Left lung (tissue), 10 donors: ENCODE results near the gene AGAP1. TPM values are rescaled to one million over a fixed set of nuclear protein-coding genes. Genes with fewer than 3 reads are reported as not detected.
"Not testable (repeated sequence)": the region's sequence is repeated elsewhere in the genome, so short reads cannot be mapped to it uniquely, and the experiment has no call there.

Experiments used
- ATAC-seq: fragments of 200-7000 bp; cut with Tn5 transposase; one replicate; pipeline ENCODE4 v1.9.1; 2020; ENCODE audit warnings: moderate library complexity
- DNase-seq, 4 donors: peaks; one replicate each; pipeline ENCODE4 v3.0.0-alpha.2; 2013 to 2020
- H3K27ac ChIP-seq, 2 donors: fragments of 200-600 bp; sonication (generic) in 1 of 2; one replicate each; pipeline versions ENCODE4 v1.5.0 to v1.8.0; 2020 to 2021
- H3K27me3 ChIP-seq, 2 donors: fragments of 200-600 bp; sonication (generic) in 1 of 2; one replicate each; pipeline versions ENCODE4 v1.5.0 to v1.8.0; 2020 to 2021
- H3K36me3 ChIP-seq, 2 donors: fragments of 200-600 bp; sonication (generic) in 1 of 2; one replicate each; pipeline versions ENCODE4 v1.5.0 to v1.8.0; 2020 to 2021
- H3K4me1 ChIP-seq, 2 donors: fragments of 200-600 bp; one replicate each; pipeline ENCODE4 v1.8.0; 2021
- H3K4me3 ChIP-seq, 2 donors: fragments of 200-600 bp; sonication (generic) in 1 of 2; one replicate each; pipeline versions ENCODE4 v1.5.0 to v1.8.0; 2020 to 2021; ENCODE audit warnings: mild to moderate bottlenecking in 1 of 2
- H3K9me3 ChIP-seq, 2 donors: fragments of 200-600 bp; sonication (generic) in 1 of 2; one replicate each; pipeline versions ENCODE4 v1.5.0 to v1.8.0; 2020 to 2021
- CTCF ChIP-seq, 2 donors: fragments of 200-600 bp; sonication (generic) in 1 of 2; IDR thresholded peaks; one replicate each; pipeline versions ENCODE4 v1.5.0 to v1.8.0; 2021; ENCODE audit warnings: antibody characterized with exemption in 2 of 2
- intact Hi-C, 2 donors: fragments of 100-400 bp; cut with DNase I; formaldehyde crosslinking; loops; one replicate each; pipeline versions ENCODE4 v1.11.2 to v1.14.2; 2022
- polyA plus RNA-seq, 6 donors: library from polyadenylated mRNA; unstranded; fragments of 120-200 nt; gene quantifications; one replicate each; pipeline ENCODE4 v1.2.1, GENCODE V29; 2013; ENCODE audit not compliant: insufficient read length in 6 of 6
- total RNA-seq, 2 donors: library from RNA; stranded (reverse); fragmentation: NEBNext Ultra II Directional; extraction: Animal tissue kit (Norgen Biotek cat#: 25700); gene quantifications; one replicate each; pipeline ENCODE4 v1.2.1, GENCODE V29; 2021
- donor health status: DM: no; HTN: yes; CAD: no.
- donor health status: DM: no; HTN: no; CAD: no.

Gene AGAP1
- total and polyA plus RNA-seq, 8 donors: 13.1 to 25.4 (median 22.4) TPM

GRCh38 chr2:235945608-235946140 lies 451.8 kb downstream of the AGAP1 start:
- Histone ChIP-seq H3K9me3 (no peaks in the 10 kb centered on the region), H3K27me3 (no peaks in the 10 kb centered on the region), H3K4me3 (no peak overlapping the region), H3K27ac (no peak overlapping the region), H3K36me3 (no peaks in the 10 kb centered on the region), H3K4me1 (no peaks in the 10 kb centered on the region)
- DNase-seq (peak in 2 of 4 donors; percentile 14 to 27), ATAC-seq (no peak)
- intact Hi-C loops: no loop called here
- no peak for TF ChIP-seq CTCF (IDR thresholded peaks at IDR 0.05)

- H3K27me3 ChIP-seq: no peaks in the 10 kb centered on the region
- H3K27ac ChIP-seq: no peak overlapping the region
- H3K4me3 ChIP-seq: no peak overlapping the region
- ATAC-seq (no peak), DNase-seq (peak in 1 of 4 donors; percentile 34)
- intact Hi-C loops: no loop called here
- H3K4me1 ChIP-seq: no peaks in the 10 kb centered on the region
- H3K9me3 ChIP-seq: no peaks in the 10 kb centered on the region
- H3K36me3 ChIP-seq: no peaks in the 10 kb centered on the region
- TF ChIP-seq CTCF (IDR thresholded peaks at IDR 0.05): no peak
Observed at GRCh38 chr2:235946590-235946989, 452.7 kb downstream of the AGAP1 start.

- H3K4me3 ChIP-seq, H3K36me3 ChIP-seq, H3K4me1 ChIP-seq, ATAC-seq, H3K27me3 ChIP-seq, H3K27ac ChIP-seq, intact Hi-C loops, H3K9me3 ChIP-seq, DNase-seq: not testable (repeated sequence)
Observed at GRCh38 chr2:235947055-235947454, 453.2 kb downstream of the AGAP1 start.

GRCh38 chr2:235949567-235950472 lies 456.0 kb downstream of the AGAP1 start:
- Histone ChIP-seq H3K27me3 (no peaks in the 10 kb centered on the region), H3K4me3 (no peak overlapping the region), H3K4me1 (no peaks in the 10 kb centered on the region), H3K27ac (no peak overlapping the region), H3K9me3 (no peaks in the 10 kb centered on the region), H3K36me3 (no peaks in the 10 kb centered on the region)
- ATAC-seq: no peak
- no peak for TF ChIP-seq CTCF (IDR thresholded peaks at IDR 0.05)
- intact Hi-C loops: no loop called here
- DNase-seq: peak in 2 of 4 donors; percentile 18 to 28

- Histone ChIP-seq H3K27ac (no peak overlapping the region), H3K4me1 (no peaks in the 10 kb centered on the region), H3K27me3 (no peaks in the 10 kb centered on the region), H3K9me3 (no peaks in the 10 kb centered on the region), H3K4me3 (no peak overlapping the region), H3K36me3 (no peaks in the 10 kb centered on the region)
- ATAC-seq (no peak), DNase-seq (peak in 1 of 4 donors; percentile 17)
- intact Hi-C loops: no loop called here
- no peak for TF ChIP-seq CTCF (IDR thresholded peaks at IDR 0.05)
Observed at GRCh38 chr2:235950473-235950809, 456.6 kb downstream of the AGAP1 start.
